CD14-positive monocyte (primary cell): ENCODE measurements around the gene CCDC188. TPM values are rescaled to one million over a fixed set of nuclear protein-coding genes. Genes with fewer than 3 reads are reported as not detected.

ENCODE experiments used
- DNase-seq, 3 donors: peaks; one replicate each; pipeline ENCODE4 v3.0.0-alpha.2; 2011 to 2022
- H2AFZ ChIP-seq: 2 replicates; pipeline ENCODE4 v1.6.0; 2012; ENCODE audit warnings: mild to moderate bottlenecking, low read depth, low read length, inconsistent platforms; ENCODE audit not compliant: insufficient read depth, poor library complexity, severe bottlenecking
- H3K27ac ChIP-seq, 2 donors: 1 replicate in 1 of 2; 2 replicates in 1 of 2; pipeline ENCODE4 v1.5.1; 2012 to 2013; ENCODE audit warnings: low read length in 2 of 2, control low read depth in 1 of 2, inconsistent platforms in 1 of 2, low read depth in 1 of 2, mild to moderate bottlenecking in 1 of 2
- H3K27me3 ChIP-seq, 2 donors: one replicate each; pipeline versions ENCODE4 v1.6.0 to v1.6.1; 2011 to 2013; ENCODE audit warnings: low read length in 2 of 2; ENCODE audit not compliant: control insufficient read depth in 2 of 2, insufficient read depth in 2 of 2
- H3K36me3 ChIP-seq, 2 donors: replicated peaks in 1 of 2; 1 replicate in 1 of 2; 2 replicates in 1 of 2; pipeline versions ENCODE4 v1.5.1 to v1.6.1; 2012 to 2013; ENCODE audit warnings: low read length in 2 of 2, control low read depth in 1 of 2, inconsistent platforms in 1 of 2, mild to moderate bottlenecking in 1 of 2; ENCODE audit not compliant: insufficient read depth in 2 of 2, control insufficient read depth in 1 of 2
- H3K4me1 ChIP-seq, 2 donors: 1 replicate in 1 of 2; 2 replicates in 1 of 2; pipeline versions ENCODE4 v1.5.1 to v1.6.1; 2012 to 2013; ENCODE audit warnings: low read length in 2 of 2, control low read depth in 1 of 2, inconsistent platforms in 1 of 2, mild to moderate bottlenecking in 1 of 2, moderate library complexity in 1 of 2; ENCODE audit not compliant: insufficient read depth in 2 of 2, control insufficient read depth in 1 of 2
- H3K4me2 ChIP-seq: replicated peaks from 2 replicates; pipeline ENCODE3; 2012; ENCODE audit warnings: low read length, moderate library complexity, mild to moderate bottlenecking; ENCODE audit not compliant: poor library complexity, severe bottlenecking; ENCODE audit errors: extremely low read depth
- H3K4me3 ChIP-seq, 3 experiments: fragments of 200-600 bp in 1 of 3; sonication (generic) in 1 of 3; replicated peaks in 1 of 3; 1 replicate in 2 of 3; 2 replicates in 1 of 3; pipeline ENCODE4 v1.5.1; 2011 to 2013; ENCODE audit warnings: low read length in 3 of 3, mild to moderate bottlenecking in 3 of 3, control low read depth in 2 of 3, low read depth in 2 of 3, inconsistent platforms in 1 of 3, moderate library complexity in 1 of 3
- H3K79me2 ChIP-seq: 2 replicates; pipeline ENCODE4 v1.6.0; 2012; ENCODE audit warnings: mild to moderate bottlenecking, control low read depth, inconsistent platforms, low read length, moderate library complexity; ENCODE audit not compliant: insufficient read depth
- H3K9ac ChIP-seq: 2 replicates; pipeline ENCODE4 v1.6.0; 2017; ENCODE audit warnings: low read length, mild to moderate bottlenecking; ENCODE audit not compliant: insufficient read depth, poor library complexity, severe bottlenecking
- H3K9me3 ChIP-seq, 2 donors: replicated peaks in 1 of 2; 1 replicate in 1 of 2; 2 replicates in 1 of 2; pipeline versions ENCODE4 v1.5.1 to v1.6.1; 2012 to 2013; ENCODE audit warnings: low read length in 2 of 2, control low read depth in 1 of 2; ENCODE audit not compliant: control insufficient read depth in 1 of 2, insufficient read depth in 1 of 2
- H4K20me1 ChIP-seq: 2 replicates; pipeline ENCODE4 v1.6.0; 2012; ENCODE audit warnings: mild to moderate bottlenecking, low read length, control low read depth, moderate library complexity; ENCODE audit not compliant: insufficient read depth
- H3K27ac Mint-ChIP-seq, 7 donors: one replicate each; pipeline ENCODE4 v1.8.0; 2020; ENCODE audit warnings: mild to moderate bottlenecking in 7 of 7, mixed read lengths in 7 of 7, moderate library complexity in 6 of 7, inconsistent platforms in 2 of 7
- H3K27me3 Mint-ChIP-seq, 3 donors: one replicate each; pipeline ENCODE4 v1.8.0; 2021 to 2022; ENCODE audit warnings: low read depth in 3 of 3, mild to moderate bottlenecking in 3 of 3, mixed read lengths in 3 of 3, moderate library complexity in 3 of 3, inconsistent platforms in 1 of 3
- H3K36me3 Mint-ChIP-seq, 2 donors: one replicate each; pipeline ENCODE4 v1.8.0; 2020; ENCODE audit warnings: mixed read lengths in 2 of 2, inconsistent platforms in 1 of 2, mild to moderate bottlenecking in 1 of 2
- H3K4me1 Mint-ChIP-seq: one replicate; pipeline ENCODE4 v1.8.0; 2020; ENCODE audit warnings: mild to moderate bottlenecking, mixed read lengths
- H3K4me3 Mint-ChIP-seq, 2 donors: one replicate each; pipeline ENCODE4 v1.8.0; 2020; ENCODE audit warnings: mild to moderate bottlenecking in 2 of 2, mixed read lengths in 2 of 2, moderate library complexity in 1 of 2
- H3K9me3 Mint-ChIP-seq, 7 donors: one replicate each; pipeline ENCODE4 v1.8.0; 2020 to 2022; ENCODE audit warnings: mixed read lengths in 7 of 7, mild to moderate bottlenecking in 6 of 7, moderate library complexity in 6 of 7, inconsistent platforms in 2 of 7
- CTCF ChIP-seq: fragments of 200-600 bp; IDR thresholded peaks from one replicate; pipeline ENCODE4 v1.8.0; 2022; ENCODE audit warnings: antibody characterized with exemption, mild to moderate bottlenecking
- WGBS: methylation state at CpG from one replicate; pipeline ENCODE4 v1.1.5; 2013; ENCODE audit warnings: missing lambda C conversion rate; ENCODE audit not compliant: insufficient coverage; 5-methylcytosine and 5-hydroxymethylcytosine counted together
- intact Hi-C, 2 donors: fragments of 100-400 bp; cut with micrococcal nuclease; formaldehyde crosslinking; loops; one replicate each; pipeline versions ENCODE4 v1.15.0 to v1.15.1; 2023
- polyA plus RNA-seq, 3 donors: library from polyadenylated mRNA; depleted of rRNA in 1 of 3; unstranded in 2 of 3; stranded (reverse) in 1 of 3; fragments of 300-500 nt in 2 of 3; fragments of >200 nt in 1 of 3; fragmentation: Illumina TruSeq in 2 of 3; gene quantifications; 1 replicate in 2 of 3; 2 replicates in 1 of 3; pipeline ENCODE4 v1.2.3, GENCODE V29; 2012 to 2021

CCDC188 gene
- polyA plus RNA-seq, 3 donors: 0.15 TPM; not detected in 2

GRCh38 chr22:20152464-20152890 is 1.6 kb upstream of the CCDC188 start:
- DNase-seq: no peak
- Mint-ChIP-seq H3K9me3 (no peaks in the 10 kb centered on the region), H3K36me3 (no peaks in the 10 kb centered on the region), H3K4me3 (no peak overlapping the region), H3K27ac (no peak overlapping the region), H3K4me1 (peaks cover 2% of the 10 kb centered on the region), H3K27me3 (peaks cover 0 to 7% (median 5%) of the 10 kb centered on the region in 3 donors)
- H4K20me1 ChIP-seq: no peaks in the 10 kb centered on the region
- WGBS: 91% methylated on average over 14 of the region's 14 CpGs
- H3K79me2 ChIP-seq: no peaks in the 10 kb centered on the region
- H3K4me3 ChIP-seq: no peak overlapping the region
- no peak for TF ChIP-seq CTCF
- H2AFZ ChIP-seq: no peak overlapping the region
- H3K9me3 ChIP-seq: no peaks in the 10 kb centered on the region
- H3K36me3 ChIP-seq: no peaks in the 10 kb centered on the region
- intact Hi-C loops: no loop called here
- peaks cover 5 to 8% of the 10 kb centered on the region in 2 donors for H3K4me1 ChIP-seq
- no peak overlapping the region for H3K27ac ChIP-seq
- no peak overlapping the region for H3K4me2 ChIP-seq
- H3K27me3 ChIP-seq: no peaks in the 10 kb centered on the region
- no peak overlapping the region for H3K9ac ChIP-seq

- peak overlapping the region in 1 of 7 donors; percentile 41 for H3K27ac Mint-ChIP-seq
- H3K4me2 ChIP-seq: no peak overlapping the region
- 100% methylated on average over 1 of the region's 4 CpGs for WGBS
These were observed 377 bp upstream of the CCDC188 start for GRCh38 chr22:20151276-20151588.

More at GRCh38 chr22:20151276-20151588, 377 bp upstream of the CCDC188 start:
- H3K4me3 Mint-ChIP-seq: no peak overlapping the region
- intact Hi-C loops: no loop called here
- TF ChIP-seq CTCF: no peak
- no peak overlapping the region for H3K27ac ChIP-seq
- peaks cover 3 to 8% of the 10 kb centered on the region in 2 donors for H3K4me1 ChIP-seq
- H3K4me3 ChIP-seq: no peak overlapping the region
- no peak for DNase-seq
- no peaks in the 10 kb centered on the region for H3K36me3 ChIP-seq
- no peaks in the 10 kb centered on the region for H4K20me1 ChIP-seq
- H2AFZ ChIP-seq: no peak overlapping the region
- H3K4me1 Mint-ChIP-seq: no peaks in the 10 kb centered on the region
- H3K79me2 ChIP-seq: no peaks in the 10 kb centered on the region
- no peaks in the 10 kb centered on the region for H3K9me3 ChIP-seq
- H3K27me3 ChIP-seq: no peaks in the 10 kb centered on the region
- H3K27me3 Mint-ChIP-seq: peaks cover 0 to 5% (median 4%) of the 10 kb centered on the region in 3 donors
- no peaks in the 10 kb centered on the region for H3K9me3 Mint-ChIP-seq
- H3K9ac ChIP-seq: no peak overlapping the region
- no peaks in the 10 kb centered on the region for H3K36me3 Mint-ChIP-seq
